ENCODE results near the gene ALPG.
"Not testable (repeated sequence)": the region's sequence is repeated elsewhere in the genome, so short reads cannot be mapped to it uniquely, and the experiment has no call there.

DNA sequence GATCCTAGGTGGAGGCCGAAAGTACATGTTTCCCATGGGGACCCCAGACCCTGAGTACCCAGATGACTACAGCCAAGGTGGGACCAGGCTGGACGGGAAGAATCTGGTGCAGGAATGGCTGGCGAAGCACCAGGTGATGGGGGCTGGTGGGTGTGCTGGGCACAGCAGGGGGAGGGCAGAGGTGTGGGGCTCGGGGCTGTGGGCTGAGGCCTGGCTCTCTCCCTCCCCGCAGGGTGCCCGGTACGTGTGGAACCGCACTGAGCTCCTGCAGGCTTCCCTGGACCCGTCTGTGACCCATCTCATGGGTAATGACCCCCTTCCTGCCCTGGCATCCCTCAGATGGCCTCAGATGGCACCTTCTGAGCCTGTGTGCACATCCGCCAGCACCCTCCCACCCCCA is 1.6 kb downstream of the ALPG start:
- not testable (repeated sequence) for TF ChIP-seq EZH2 (IDR thresholded peaks at IDR 0.05; ENCODE audit: borderline replicate concordance, low read length)
- TF ChIP-seq, protein P1, sequence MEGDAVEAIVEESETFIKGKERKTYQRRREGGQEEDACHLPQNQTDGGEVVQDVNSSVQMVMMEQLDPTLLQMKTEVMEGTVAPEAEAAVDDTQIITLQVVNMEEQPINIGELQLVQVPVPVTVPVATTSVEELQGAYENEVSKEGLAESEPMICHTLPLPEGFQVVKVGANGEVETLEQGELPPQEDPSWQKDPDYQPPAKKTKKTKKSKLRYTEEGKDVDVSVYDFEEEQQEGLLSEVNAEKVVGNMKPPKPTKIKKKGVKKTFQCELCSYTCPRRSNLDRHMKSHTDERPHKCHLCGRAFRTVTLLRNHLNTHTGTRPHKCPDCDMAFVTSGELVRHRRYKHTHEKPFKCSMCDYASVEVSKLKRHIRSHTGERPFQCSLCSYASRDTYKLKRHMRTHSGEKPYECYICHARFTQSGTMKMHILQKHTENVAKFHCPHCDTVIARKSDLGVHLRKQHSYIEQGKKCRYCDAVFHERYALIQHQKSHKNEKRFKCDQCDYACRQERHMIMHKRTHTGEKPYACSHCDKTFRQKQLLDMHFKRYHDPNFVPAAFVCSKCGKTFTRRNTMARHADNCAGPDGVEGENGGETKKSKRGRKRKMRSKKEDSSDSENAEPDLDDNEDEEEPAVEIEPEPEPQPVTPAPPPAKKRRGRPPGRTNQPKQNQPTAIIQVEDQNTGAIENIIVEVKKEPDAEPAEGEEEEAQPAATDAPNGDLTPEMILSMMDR (IDR thresholded peaks at IDR 0.05; ENCODE audit: low read length), result not testable (repeated sequence)
